K562 (cell line): ENCODE measurements around the gene CHST2. TPM values are rescaled to one million over a fixed set of nuclear protein-coding genes. Genes with fewer than 3 reads are reported as not detected.

Source experiments
- EGR1 ChIP-seq: fragments of 450-650 bp; conservative IDR thresholded peaks from 2 replicates; pipeline ENCODE4 v1.6.1; 2017; ENCODE audit warnings: mild to moderate bottlenecking
- HEY1 ChIP-seq: fragments of 250-450 bp; sonication (Bioruptor Pico); IDR thresholded peaks from 2 replicates; pipeline ENCODE4 v1.5.0; 2020; ENCODE audit warnings: mild to moderate bottlenecking, moderate library complexity, borderline replicate concordance
- HLTF ChIP-seq: fragments of 450-650 bp; IDR thresholded peaks from 2 replicates; pipeline ENCODE4 v1.6.1; 2016
- MAFF ChIP-seq: IDR thresholded peaks from 2 replicates; pipeline ENCODE4 v1.6.1; 2012; ENCODE audit warnings: low read length, improper control_type of control experiment
- MCM5 ChIP-seq: fragments of 450-650 bp; IDR thresholded peaks from 2 replicates; pipeline ENCODE4 v1.6.1; 2016; ENCODE audit warnings: low read depth
- NUFIP1 ChIP-seq: fragments of 450-650 bp; IDR thresholded peaks from 2 replicates; pipeline ENCODE4 v1.6.1; 2018; ENCODE audit not compliant: partially characterized antibody
- PHF21A ChIP-seq: fragments of 450-650 bp; IDR thresholded peaks from 2 replicates; pipeline ENCODE4 v1.6.1; 2017; ENCODE audit warnings: low read depth, borderline replicate concordance
- RNF2 ChIP-seq: sonication (generic); IDR thresholded peaks from 2 replicates; pipeline ENCODE4 v1.6.1; 2016
- SMARCB1 ChIP-seq: IDR thresholded peaks from 2 replicates; pipeline ENCODE4 v1.6.1; 2011; ENCODE audit warnings: improper control_type of control experiment, low read depth; ENCODE audit not compliant: insufficient read length
- SMARCE1 ChIP-seq: fragments of 450-650 bp; IDR thresholded peaks from 2 replicates; pipeline ENCODE4 v1.7.1; 2016; ENCODE audit warnings: mild to moderate bottlenecking
- SP1 ChIP-seq: sonication (generic); formaldehyde crosslinking; IDR thresholded peaks from 2 replicates; pipeline ENCODE4 v1.8.1; 2022; ENCODE audit warnings: mild to moderate bottlenecking, missing genetic modification reagents
- SP2 ChIP-seq: IDR thresholded peaks from 2 replicates; pipeline ENCODE4 v1.6.1; 2011; ENCODE audit warnings: mild to moderate bottlenecking, low read depth, low read length, moderate library complexity; ENCODE audit not compliant: poor library complexity, severe bottlenecking; ENCODE audit errors: extremely low read depth
- TCF7L2 ChIP-seq: fragments of 150-350 bp; IDR thresholded peaks from 2 replicates; pipeline ENCODE4 v1.6.1; 2016; ENCODE audit warnings: low read depth, mild to moderate bottlenecking, low read length, moderate library complexity
- ZNF217 ChIP-seq: sonication (generic); formaldehyde crosslinking; IDR thresholded peaks from 2 replicates; pipeline ENCODE4 v1.8.0; 2022; ENCODE audit warnings: mild to moderate bottlenecking, missing genetic modification reagents
- polyA plus RNA-seq, 8 experiments: library from polyadenylated mRNA; depleted of rRNA in 4 of 8; stranded (reverse) in 5 of 8; unstranded in 3 of 8; fragments of >200 nt; fragmentation: Nextera tagmentation in 2 of 8; fragmentation: Illumina TruSeq in 1 of 8; extraction: Ambion mirVana in 2 of 8; extraction: Trizol in 1 of 8; gene quantifications; 2 replicates each; pipeline versions ENCODE4 v1.2.1 to v1.2.3, GENCODE V29; 2011 to 2014; ENCODE audit warnings: inconsistent platforms in 1 of 8, missing spikeins in 1 of 8
- total RNA-seq, 7 experiments: library from RNA; depleted of rRNA in 6 of 7; stranded (reverse); fragments of >200 nt in 6 of 7; fragmentation: Illumina TruSeq in 2 of 7; extraction: Trizol in 2 of 7; gene quantifications; 2 replicates each; pipeline versions ENCODE4 v1.2.1 to v1.2.3, GENCODE V29; 2011 to 2021; ENCODE audit warnings: low replicate concordance in 1 of 7
- TF ChIP-seq, protein P1 (sequence below): fragments of 250-450 bp; sonication (Bioruptor Pico); IDR thresholded peaks from 2 replicates; pipeline ENCODE4 v1.4.0; 2020; ENCODE audit warnings: mild to moderate bottlenecking, moderate library complexity, borderline replicate concordance
- TF ChIP-seq, protein P2 (sequence below), 2 experiments: fragments of 450-650 bp; IDR thresholded peaks; 2 replicates each; pipeline ENCODE4 v1.6.1; 2016

Gene CHST2
- total and polyA plus RNA-seq, 9 of the 15 experiments (the other 6 are each of a cell fraction or from before 2014, with no cell fraction given) = 3.4 to 60.3 (median 13.9) TPM

DNA sequence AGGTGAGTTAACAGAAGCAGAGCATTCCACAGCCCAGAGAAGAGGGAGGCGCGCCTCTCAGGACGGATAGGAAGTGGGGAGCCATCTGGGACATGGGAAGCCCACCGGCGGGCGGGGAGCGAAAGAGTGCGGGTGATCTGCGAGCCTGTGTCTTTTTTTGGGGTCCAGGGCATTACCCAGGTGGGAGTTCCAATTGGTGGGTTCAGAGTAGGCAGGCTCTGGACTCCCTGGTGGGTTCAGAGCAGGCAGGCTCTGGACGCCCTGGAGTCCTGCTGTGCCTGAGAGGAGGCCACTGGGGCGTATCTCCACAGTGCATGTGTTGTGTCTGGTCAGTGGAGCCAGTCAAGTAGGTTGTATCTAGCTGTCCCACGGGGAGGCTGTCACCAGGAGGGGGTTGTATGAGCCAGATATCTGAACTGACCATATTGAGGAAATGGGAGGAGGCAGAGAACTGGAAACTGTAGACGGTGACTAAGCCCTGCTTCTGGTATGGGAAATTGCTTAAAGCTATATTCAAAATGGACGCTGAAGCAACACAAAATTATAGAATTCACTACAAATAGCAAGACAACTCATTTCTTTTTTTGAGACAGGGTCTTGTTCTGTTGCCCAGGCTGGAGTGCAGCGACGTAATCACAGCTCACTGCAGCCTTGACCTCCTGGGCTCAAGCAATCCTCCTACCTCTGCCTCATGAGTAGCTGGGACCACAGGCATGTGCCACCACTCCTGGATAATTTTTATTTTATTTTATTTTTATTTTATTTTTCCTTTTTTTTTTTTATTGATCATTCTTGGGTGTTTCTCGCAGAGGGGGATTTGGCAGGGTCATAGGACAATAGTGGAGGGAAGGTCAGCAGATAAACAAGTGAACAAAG lies 34.5 kb upstream of the CHST2 start (continued):
- TF ChIP-seq SMARCB1 (no peak), MCM5 (no peak), SMARCE1 (peak; percentile 97), HLTF (0 out of 2 replicates have a peak, but pooled peaks have one; percentile 58), SP1 (CRISPR knock-in tag) (peak; percentile 79), MAFF (peak; percentile 63), HEY1 (CRISPR knock-in tag) (0 out of 2 replicates have a peak, but pooled peaks have one; percentile 13), TCF7L2 (no peak), ZNF217 (CRISPR knock-in tag) (no peak), EGR1 (peak; percentile 85), NUFIP1 (peak; percentile 82), SP2 (no peak), PHF21A (0 out of 2 replicates have a peak, but pooled peaks have one; percentile 80), RNF2 (peak; percentile 98)
- TF ChIP-seq, protein P1, sequence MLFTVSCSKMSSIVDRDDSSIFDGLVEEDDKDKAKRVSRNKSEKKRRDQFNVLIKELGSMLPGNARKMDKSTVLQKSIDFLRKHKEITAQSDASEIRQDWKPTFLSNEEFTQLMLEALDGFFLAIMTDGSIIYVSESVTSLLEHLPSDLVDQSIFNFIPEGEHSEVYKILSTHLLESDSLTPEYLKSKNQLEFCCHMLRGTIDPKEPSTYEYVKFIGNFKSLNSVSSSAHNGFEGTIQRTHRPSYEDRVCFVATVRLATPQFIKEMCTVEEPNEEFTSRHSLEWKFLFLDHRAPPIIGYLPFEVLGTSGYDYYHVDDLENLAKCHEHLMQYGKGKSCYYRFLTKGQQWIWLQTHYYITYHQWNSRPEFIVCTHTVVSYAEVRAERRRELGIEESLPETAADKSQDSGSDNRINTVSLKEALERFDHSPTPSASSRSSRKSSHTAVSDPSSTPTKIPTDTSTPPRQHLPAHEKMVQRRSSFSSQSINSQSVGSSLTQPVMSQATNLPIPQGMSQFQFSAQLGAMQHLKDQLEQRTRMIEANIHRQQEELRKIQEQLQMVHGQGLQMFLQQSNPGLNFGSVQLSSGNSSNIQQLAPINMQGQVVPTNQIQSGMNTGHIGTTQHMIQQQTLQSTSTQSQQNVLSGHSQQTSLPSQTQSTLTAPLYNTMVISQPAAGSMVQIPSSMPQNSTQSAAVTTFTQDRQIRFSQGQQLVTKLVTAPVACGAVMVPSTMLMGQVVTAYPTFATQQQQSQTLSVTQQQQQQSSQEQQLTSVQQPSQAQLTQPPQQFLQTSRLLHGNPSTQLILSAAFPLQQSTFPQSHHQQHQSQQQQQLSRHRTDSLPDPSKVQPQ (CRISPR knock-in tag) = no peak; the same call in 1 of the 2 replicates
- TF ChIP-seq, protein P2, sequence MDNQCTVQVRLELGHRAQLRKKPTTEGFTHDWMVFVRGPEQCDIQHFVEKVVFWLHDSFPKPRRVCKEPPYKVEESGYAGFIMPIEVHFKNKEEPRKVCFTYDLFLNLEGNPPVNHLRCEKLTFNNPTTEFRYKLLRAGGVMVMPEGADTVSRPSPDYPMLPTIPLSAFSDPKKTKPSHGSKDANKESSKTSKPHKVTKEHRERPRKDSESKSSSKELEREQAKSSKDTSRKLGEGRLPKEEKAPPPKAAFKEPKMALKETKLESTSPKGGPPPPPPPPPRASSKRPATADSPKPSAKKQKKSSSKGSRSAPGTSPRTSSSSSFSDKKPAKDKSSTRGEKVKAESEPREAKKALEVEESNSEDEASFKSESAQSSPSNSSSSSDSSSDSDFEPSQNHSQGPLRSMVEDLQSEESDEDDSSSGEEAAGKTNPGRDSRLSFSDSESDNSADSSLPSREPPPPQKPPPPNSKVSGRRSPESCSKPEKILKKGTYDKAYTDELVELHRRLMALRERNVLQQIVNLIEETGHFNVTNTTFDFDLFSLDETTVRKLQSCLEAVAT (IDR thresholded peaks at IDR 0.05) = peak in 1 of 2 experiments; percentile 23; a peak in 2 of 4 replicates
